HepG2 (cell line): Measurements from ENCODE around the gene TK1. TPM values are rescaled to one million over a fixed set of nuclear protein-coding genes. Genes with fewer than 3 reads are reported as not detected.
A peak's percentile ranks its signal among the peaks of the same experiment; 100 is the strongest.

Experiments used
- FOXC1 ChIP-seq: sonication (generic); formaldehyde crosslinking; IDR thresholded peaks from 2 replicates; pipeline ENCODE4 v1.8.0; 2022; ENCODE audit warnings: mild to moderate bottlenecking, missing genetic modification reagents, borderline replicate concordance
- GLI4 ChIP-seq: sonication (generic); formaldehyde crosslinking; IDR thresholded peaks from 2 replicates; pipeline ENCODE4 v1.5.1; 2020; ENCODE audit warnings: missing genetic modification reagents, mild to moderate bottlenecking, moderate library complexity, borderline replicate concordance
- HNF1B ChIP-seq: sonication (generic); formaldehyde crosslinking; IDR thresholded peaks from 2 replicates; pipeline ENCODE4 v1.5.1; 2020; ENCODE audit warnings: mild to moderate bottlenecking, moderate library complexity, missing genetic modification reagents
- IKZF4 ChIP-seq: sonication (generic); formaldehyde crosslinking; IDR thresholded peaks from 2 replicates; pipeline ENCODE4 v1.5.1; 2020; ENCODE audit warnings: borderline replicate concordance, mild to moderate bottlenecking, low read depth, missing genetic modification reagents; ENCODE audit errors: not compliant biosample characterization
- NBN ChIP-seq: fragments of 450-650 bp; conservative IDR thresholded peaks from 2 replicates; pipeline ENCODE4 v1.6.1; 2017
- NFKBIZ ChIP-seq: IDR thresholded peaks from 2 replicates; pipeline ENCODE4 v1.6.1; 2018; ENCODE audit warnings: missing genetic modification reagents, missing compliant biosample characterization
- POLR2G ChIP-seq: fragments of 200-400 bp; formaldehyde crosslinking; IDR thresholded peaks from 2 replicates; pipeline ENCODE4 v1.6.1; 2018; ENCODE audit warnings: mild to moderate bottlenecking, low read depth, low read length, moderate library complexity
- RELA ChIP-seq: sonication (generic); formaldehyde crosslinking; IDR thresholded peaks from 2 replicates; pipeline ENCODE4 v1.4.0; 2020; ENCODE audit warnings: missing genetic modification reagents
- TBP ChIP-seq: sonication (generic); formaldehyde crosslinking; IDR thresholded peaks from 2 replicates; pipeline ENCODE4 v1.5.0; 2020; ENCODE audit warnings: missing genetic modification reagents
- ZNF335 ChIP-seq: sonication (generic); formaldehyde crosslinking; IDR thresholded peaks from 2 replicates; pipeline ENCODE4 v1.4.0; 2020; ENCODE audit warnings: missing genetic modification reagents
- ZNF558 ChIP-seq: sonication (generic); formaldehyde crosslinking; IDR thresholded peaks from 2 replicates; pipeline ENCODE4 v1.9.0; 2022; ENCODE audit warnings: mild to moderate bottlenecking, missing genetic modification reagents, borderline replicate concordance
- ZNF564 ChIP-seq: sonication (generic); formaldehyde crosslinking; IDR thresholded peaks from 2 replicates; pipeline ENCODE4 v1.8.1; 2023; ENCODE audit warnings: mild to moderate bottlenecking, missing genetic modification reagents
- ZNF644 ChIP-seq: IDR thresholded peaks from 2 replicates; pipeline ENCODE4 v1.6.1; 2016; ENCODE audit warnings: low read depth
- ZSCAN30 ChIP-seq: sonication (generic); formaldehyde crosslinking; IDR thresholded peaks from 2 replicates; pipeline ENCODE4 v1.5.0; 2020; ENCODE audit warnings: mild to moderate bottlenecking, missing genetic modification reagents
- polyA plus RNA-seq, 8 experiments: library from polyadenylated mRNA; depleted of rRNA in 3 of 8; stranded (reverse) in 7 of 8; unstranded in 1 of 8; fragments of >200 nt; fragmentation: Illumina TruSeq in 4 of 8; extraction: Trizol in 4 of 8; gene quantifications; 2 replicates each; pipeline versions ENCODE4 v1.2.1 to v1.2.3, GENCODE V29; 2011 to 2016; ENCODE audit warnings: low read depth in 4 of 8, missing spikeins in 1 of 8, mixed read lengths in 1 of 8; ENCODE audit not compliant: insufficient read depth in 1 of 8
- total RNA-seq, 5 experiments: library from RNA; depleted of rRNA; stranded (reverse); fragments of >200 nt; fragmentation: Illumina TruSeq; extraction: Trizol; gene quantifications; 2 replicates each; pipeline ENCODE4 v1.2.3, GENCODE V29; 2016; ENCODE audit warnings: low read depth in 1 of 5
- TF ChIP-seq, protein P1 (sequence below): sonication (generic); formaldehyde crosslinking; IDR thresholded peaks from 2 replicates; pipeline ENCODE4 v1.4.0; 2020; ENCODE audit warnings: mild to moderate bottlenecking, missing genetic modification reagents
- TF ChIP-seq, protein P2 (sequence below): IDR thresholded peaks from 2 replicates; pipeline ENCODE4 v1.6.1; 2016; ENCODE audit warnings: low read depth, control low read depth
- TF ChIP-seq, protein P3 (sequence below): sonication (generic); formaldehyde crosslinking; IDR thresholded peaks from 2 replicates; pipeline ENCODE4 v1.4.0; 2020; ENCODE audit warnings: missing genetic modification reagents
- TF ChIP-seq, protein P4 (sequence below): sonication (generic); formaldehyde crosslinking; conservative IDR thresholded peaks from 2 replicates; pipeline ENCODE4 v1.4.0; 2020; ENCODE audit warnings: missing genetic modification reagents

Gene TK1
- total and polyA plus RNA-seq, 2 of the 13 experiments (the other 11 are each of a cell fraction or from before 2014, with no cell fraction given), result 45.0 to 96.0 TPM

GRCh38 chr17:78128551-78129350 is 58.1 kb downstream of the TK1 start, which contains the start of gene TMC6 (continued):
- TF ChIP-seq, protein P1, sequence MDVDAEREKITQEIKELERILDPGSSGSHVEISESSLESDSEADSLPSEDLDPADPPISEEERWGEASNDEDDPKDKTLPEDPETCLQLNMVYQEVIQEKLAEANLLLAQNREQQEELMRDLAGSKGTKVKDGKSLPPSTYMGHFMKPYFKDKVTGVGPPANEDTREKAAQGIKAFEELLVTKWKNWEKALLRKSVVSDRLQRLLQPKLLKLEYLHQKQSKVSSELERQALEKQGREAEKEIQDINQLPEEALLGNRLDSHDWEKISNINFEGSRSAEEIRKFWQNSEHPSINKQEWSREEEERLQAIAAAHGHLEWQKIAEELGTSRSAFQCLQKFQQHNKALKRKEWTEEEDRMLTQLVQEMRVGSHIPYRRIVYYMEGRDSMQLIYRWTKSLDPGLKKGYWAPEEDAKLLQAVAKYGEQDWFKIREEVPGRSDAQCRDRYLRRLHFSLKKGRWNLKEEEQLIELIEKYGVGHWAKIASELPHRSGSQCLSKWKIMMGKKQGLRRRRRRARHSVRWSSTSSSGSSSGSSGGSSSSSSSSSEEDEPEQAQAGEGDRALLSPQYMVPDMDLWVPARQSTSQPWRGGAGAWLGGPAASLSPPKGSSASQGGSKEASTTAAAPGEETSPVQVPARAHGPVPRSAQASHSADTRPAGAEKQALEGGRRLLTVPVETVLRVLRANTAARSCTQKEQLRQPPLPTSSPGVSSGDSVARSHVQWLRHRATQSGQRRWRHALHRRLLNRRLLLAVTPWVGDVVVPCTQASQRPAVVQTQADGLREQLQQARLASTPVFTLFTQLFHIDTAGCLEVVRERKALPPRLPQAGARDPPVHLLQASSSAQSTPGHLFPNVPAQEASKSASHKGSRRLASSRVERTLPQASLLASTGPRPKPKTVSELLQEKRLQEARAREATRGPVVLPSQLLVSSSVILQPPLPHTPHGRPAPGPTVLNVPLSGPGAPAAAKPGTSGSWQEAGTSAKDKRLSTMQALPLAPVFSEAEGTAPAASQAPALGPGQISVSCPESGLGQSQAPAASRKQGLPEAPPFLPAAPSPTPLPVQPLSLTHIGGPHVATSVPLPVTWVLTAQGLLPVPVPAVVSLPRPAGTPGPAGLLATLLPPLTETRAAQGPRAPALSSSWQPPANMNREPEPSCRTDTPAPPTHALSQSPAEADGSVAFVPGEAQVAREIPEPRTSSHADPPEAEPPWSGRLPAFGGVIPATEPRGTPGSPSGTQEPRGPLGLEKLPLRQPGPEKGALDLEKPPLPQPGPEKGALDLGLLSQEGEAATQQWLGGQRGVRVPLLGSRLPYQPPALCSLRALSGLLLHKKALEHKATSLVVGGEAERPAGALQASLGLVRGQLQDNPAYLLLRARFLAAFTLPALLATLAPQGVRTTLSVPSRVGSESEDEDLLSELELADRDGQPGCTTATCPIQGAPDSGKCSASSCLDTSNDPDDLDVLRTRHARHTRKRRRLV (CRISPR knock-in tag), result no peak
- TF ChIP-seq NBN, result no peak
- no peak for TF ChIP-seq GLI4 (CRISPR knock-in tag)
- TF ChIP-seq TBP (CRISPR knock-in tag), result no peak
- TF ChIP-seq, protein P2, sequence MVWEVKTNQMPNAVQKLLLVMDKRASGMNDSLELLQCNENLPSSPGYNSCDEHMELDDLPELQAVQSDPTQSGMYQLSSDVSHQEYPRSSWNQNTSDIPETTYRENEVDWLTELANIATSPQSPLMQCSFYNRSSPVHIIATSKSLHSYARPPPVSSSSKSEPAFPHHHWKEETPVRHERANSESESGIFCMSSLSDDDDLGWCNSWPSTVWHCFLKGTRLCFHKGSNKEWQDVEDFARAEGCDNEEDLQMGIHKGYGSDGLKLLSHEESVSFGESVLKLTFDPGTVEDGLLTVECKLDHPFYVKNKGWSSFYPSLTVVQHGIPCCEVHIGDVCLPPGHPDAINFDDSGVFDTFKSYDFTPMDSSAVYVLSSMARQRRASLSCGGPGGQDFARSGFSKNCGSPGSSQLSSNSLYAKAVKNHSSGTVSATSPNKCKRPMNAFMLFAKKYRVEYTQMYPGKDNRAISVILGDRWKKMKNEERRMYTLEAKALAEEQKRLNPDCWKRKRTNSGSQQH (CRISPR knock-in tag), result 0 out of 2 replicates have a peak, but pooled peaks have one; percentile 11
- no peak for TF ChIP-seq ZSCAN30 (CRISPR knock-in tag)
- TF ChIP-seq ZNF644 (CRISPR knock-in tag), result no peak
- no peak for TF ChIP-seq RELA
- no peak for TF ChIP-seq NFKBIZ
- TF ChIP-seq HNF1B (CRISPR knock-in tag), result no peak; the same call in 1 of the 2 replicates
- 0 out of 2 replicates have a peak, but pooled peaks have one; percentile 18 for TF ChIP-seq FOXC1 (CRISPR knock-in tag)
- TF ChIP-seq, protein P3, sequence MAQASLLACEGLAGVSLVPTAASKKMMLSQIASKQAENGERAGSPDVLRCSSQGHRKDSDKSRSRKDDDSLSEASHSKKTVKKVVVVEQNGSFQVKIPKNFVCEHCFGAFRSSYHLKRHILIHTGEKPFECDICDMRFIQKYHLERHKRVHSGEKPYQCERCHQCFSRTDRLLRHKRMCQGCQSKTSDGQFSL (CRISPR knock-in tag), result peak; percentile 70
- no peak for TF ChIP-seq ZNF558 (CRISPR knock-in tag)
- TF ChIP-seq ZNF335 (CRISPR knock-in tag), result no peak
- no peak for TF ChIP-seq IKZF4 (CRISPR knock-in tag)
- peak; percentile 83 for TF ChIP-seq POLR2G
- TF ChIP-seq, protein P4, sequence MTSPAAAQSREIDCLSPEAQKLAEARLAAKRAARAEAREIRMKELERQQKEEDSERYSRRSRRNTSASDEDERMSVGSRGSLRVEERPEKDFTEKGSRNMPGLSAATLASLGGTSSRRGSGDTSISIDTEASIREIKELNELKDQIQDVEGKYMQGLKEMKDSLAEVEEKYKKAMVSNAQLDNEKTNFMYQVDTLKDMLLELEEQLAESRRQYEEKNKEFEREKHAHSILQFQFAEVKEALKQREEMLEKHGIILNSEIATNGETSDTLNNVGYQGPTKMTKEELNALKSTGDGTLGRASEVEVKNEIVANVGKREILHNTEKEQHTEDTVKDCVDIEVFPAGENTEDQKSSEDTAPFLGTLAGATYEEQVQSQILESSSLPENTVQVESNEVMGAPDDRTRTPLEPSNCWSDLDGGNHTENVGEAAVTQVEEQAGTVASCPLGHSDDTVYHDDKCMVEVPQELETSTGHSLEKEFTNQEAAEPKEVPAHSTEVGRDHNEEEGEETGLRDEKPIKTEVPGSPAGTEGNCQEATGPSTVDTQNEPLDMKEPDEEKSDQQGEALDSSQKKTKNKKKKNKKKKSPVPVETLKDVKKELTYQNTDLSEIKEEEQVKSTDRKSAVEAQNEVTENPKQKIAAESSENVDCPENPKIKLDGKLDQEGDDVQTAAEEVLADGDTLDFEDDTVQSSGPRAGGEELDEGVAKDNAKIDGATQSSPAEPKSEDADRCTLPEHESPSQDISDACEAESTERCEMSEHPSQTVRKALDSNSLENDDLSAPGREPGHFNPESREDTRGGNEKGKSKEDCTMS (CRISPR knock-in tag), result no peak; the same call in 1 of the 2 replicates
- peak; percentile 91 for TF ChIP-seq ZNF564 (CRISPR knock-in tag)
